Sigmoid colon (tissue), 7 donors: ENCODE data around the gene ST6GALNAC3. TPM values are rescaled to one million over a fixed set of nuclear protein-coding genes. Genes with fewer than 3 reads are reported as not detected.

Source experiments
- DNase-seq: peaks from one replicate; pipeline ENCODE4 v3.0.0-alpha.2; 2019
- H3K27ac ChIP-seq, 4 donors: fragments of 200-600 bp; sonication (generic); one replicate each; pipeline ENCODE4 v1.5.1; 2016 to 2019; ENCODE audit warnings: mild to moderate bottlenecking in 1 of 4
- H3K27me3 ChIP-seq, 3 donors: fragments of 200-600 bp; sonication (generic); one replicate each; pipeline ENCODE4 v1.5.1; 2019; ENCODE audit warnings: mild to moderate bottlenecking in 1 of 3
- H3K36me3 ChIP-seq, 4 donors: fragments of 200-600 bp; sonication (generic); one replicate each; pipeline ENCODE4 v1.5.1; 2016 to 2019
- H3K4me1 ChIP-seq, 4 donors: fragments of 200-600 bp; sonication (generic); one replicate each; pipeline ENCODE4 v1.5.1; 2017 to 2019
- H3K4me3 ChIP-seq, 4 donors: fragments of 200-600 bp; sonication (generic); one replicate each; pipeline ENCODE4 v1.5.1; 2017 to 2019; ENCODE audit warnings: mild to moderate bottlenecking in 2 of 4, moderate library complexity in 1 of 4
- H3K9me3 ChIP-seq, 4 donors: fragments of 200-600 bp in 3 of 4; sonication (generic) in 3 of 4; one replicate each; pipeline versions ENCODE4 v1.5.1 to v1.6.1; 2013 to 2019
- CTCF ChIP-seq, 4 experiments: fragments of 450-650 bp in 3 of 4; fragments of 200-600 bp in 1 of 4; IDR thresholded peaks; one replicate each; pipeline ENCODE4 v1.5.1; 2016 to 2019; ENCODE audit warnings: antibody characterized with exemption in 4 of 4, mild to moderate bottlenecking in 3 of 4, moderate library complexity in 2 of 4
- EP300 ChIP-seq, 4 donors: sonication (generic); formaldehyde crosslinking; IDR thresholded peaks; one replicate each; pipeline ENCODE4 v1.6.1; 2017; ENCODE audit warnings: antibody characterized with exemption in 4 of 4
- POLR2A ChIP-seq, 2 donors: fragments of 450-650 bp; IDR thresholded peaks; one replicate each; pipeline ENCODE4 v1.6.1; 2016; ENCODE audit warnings: antibody characterized with exemption in 2 of 2, mild to moderate bottlenecking in 2 of 2, moderate library complexity in 2 of 2
- POLR2AphosphoS5 ChIP-seq, 4 donors: sonication (generic); formaldehyde crosslinking; IDR thresholded peaks; one replicate each; pipeline ENCODE4 v1.6.1; 2017; ENCODE audit warnings: antibody characterized with exemption in 4 of 4
- WGBS, 2 donors: extraction: QIAGEN DNeasy Blood & Tissue Kit; methylation state at CpG; one replicate each; pipeline ENCODE4 v1.1.7; 2013; 5-methylcytosine and 5-hydroxymethylcytosine counted together
- intact Hi-C: fragments of 100-400 bp; cut with DNase I; formaldehyde crosslinking; loops from one replicate; pipeline ENCODE4 v1.15.1; 2023
- polyA plus RNA-seq, 3 donors: library from polyadenylated mRNA; stranded (reverse); fragments of 200-250 nt; gene quantifications; one replicate each; pipeline ENCODE4 v1.2.3, GENCODE V29; 2013
- total RNA-seq, 4 donors: library from RNA; depleted of rRNA; stranded (reverse); fragments of >200 nt; gene quantifications; one replicate each; pipeline ENCODE4 v1.1.0, GENCODE V29; 2016
- donor health status: healthy with polysubstance abuse.
- donor health status: Bipolar disorder and iron deficiency.
- donor health status: healthy.

Gene ST6GALNAC3
- total and polyA plus RNA-seq, 7 donors, result 1.6 to 7.5 (median 2.5) TPM

GRCh38 chr1:76177615-76178014 is 103.1 kb downstream of the ST6GALNAC3 start:
- 88 to 92% methylated on average over 8 of the region's 8 CpGs for WGBS, 2 donors
- Histone ChIP-seq H3K4me1 (no peaks in the 10 kb centered on the region), H3K4me3 (no peak overlapping the region), H3K9me3 (no peaks in the 10 kb centered on the region), H3K27me3 (no peaks in the 10 kb centered on the region), H3K36me3 (no peaks in the 10 kb centered on the region), H3K27ac (no peak overlapping the region)
- TF ChIP-seq CTCF (IDR thresholded peaks at IDR 0.05), result no peak
- no peak for TF ChIP-seq POLR2AphosphoS5 (IDR thresholded peaks at IDR 0.05)
- TF ChIP-seq EP300 (IDR thresholded peaks at IDR 0.05), result no peak
- TF ChIP-seq POLR2A (IDR thresholded peaks at IDR 0.05), result no peak
- intact Hi-C loops, result no loop called here
- DNase-seq, result no peak

DNA sequence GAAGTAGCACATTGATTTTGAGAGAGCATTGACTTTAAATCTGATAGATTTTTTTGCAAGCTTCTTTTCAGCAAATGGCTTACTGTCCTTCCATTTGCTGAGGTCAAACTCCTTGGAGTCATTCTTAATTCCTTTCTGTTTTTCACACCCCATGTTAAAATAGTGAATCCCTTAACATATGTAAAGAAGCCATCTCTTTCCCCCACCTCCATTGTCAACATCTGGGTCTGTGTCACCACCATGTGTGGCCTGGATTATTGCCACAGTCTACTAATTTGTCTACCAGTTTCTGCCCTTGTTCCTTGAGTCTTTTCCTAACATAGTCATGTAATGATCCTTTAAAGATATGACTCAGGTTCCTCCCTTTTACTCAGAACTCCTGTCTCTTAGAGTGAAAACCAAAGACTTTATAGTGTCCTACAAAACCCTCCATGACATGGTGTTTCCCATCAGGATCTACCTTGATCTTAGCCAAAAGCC is 104.7 kb downstream of the ST6GALNAC3 start:
- intact Hi-C loops, result no loop called here
- no peak overlapping the region for H3K27ac ChIP-seq

GRCh38 chr1:76185207-76185606 is 110.7 kb downstream of the ST6GALNAC3 start:
- intact Hi-C loops, result no loop called here
- H3K27me3 ChIP-seq, result no peaks in the 10 kb centered on the region
- H3K36me3 ChIP-seq, result no peaks in the 10 kb centered on the region
- no peak for DNase-seq
- H3K4me3 ChIP-seq, result no peak overlapping the region
- no peaks in the 10 kb centered on the region for H3K9me3 ChIP-seq
- WGBS, 2 donors, result 80 to 87% methylated on average over 5 of the region's 5 CpGs
- no peaks in the 10 kb centered on the region for H3K4me1 ChIP-seq
- no peak overlapping the region for H3K27ac ChIP-seq
- TF ChIP-seq EP300 (IDR thresholded peaks at IDR 0.05), result no peak

More for the DNA sequence above, 104.7 kb downstream of the ST6GALNAC3 start:
- TF ChIP-seq CTCF (IDR thresholded peaks at IDR 0.05), result no peak
- TF ChIP-seq POLR2A (IDR thresholded peaks at IDR 0.05), result no peak
- TF ChIP-seq EP300 (IDR thresholded peaks at IDR 0.05), result no peak
- no peak for TF ChIP-seq POLR2AphosphoS5 (IDR thresholded peaks at IDR 0.05)
- no peaks in the 10 kb centered on the region for H3K36me3 ChIP-seq
- no peaks in the 10 kb centered on the region for H3K27me3 ChIP-seq
- no peak for DNase-seq
- no peaks in the 10 kb centered on the region for H3K4me1 ChIP-seq
- no peaks in the 10 kb centered on the region for H3K9me3 ChIP-seq
- H3K4me3 ChIP-seq, result no peak overlapping the region

- Histone ChIP-seq H3K9me3 (no peaks in the 10 kb centered on the region), H3K36me3 (no peaks in the 10 kb centered on the region), H3K27me3 (no peaks in the 10 kb centered on the region), H3K27ac (no peak overlapping the region), H3K4me1 (no peaks in the 10 kb centered on the region), H3K4me3 (no peak overlapping the region)
- intact Hi-C loops, result no loop called here
- TF ChIP-seq CTCF (IDR thresholded peaks at IDR 0.05) (no peak), POLR2A (IDR thresholded peaks at IDR 0.05) (no peak), EP300 (IDR thresholded peaks at IDR 0.05) (no peak), POLR2AphosphoS5 (IDR thresholded peaks at IDR 0.05) (no peak)
- WGBS, 2 donors, result 92 to 94% methylated on average over 6 of the region's 6 CpGs
- DNase-seq, result no peak
Observed at GRCh38 chr1:76186554-76187170, 112.1 kb downstream of the ST6GALNAC3 start.

GRCh38 chr1:76187436-76187835 is 112.9 kb downstream of the ST6GALNAC3 start:
- no peak overlapping the region for H3K27ac ChIP-seq
- no peaks in the 10 kb centered on the region for H3K27me3 ChIP-seq
- H3K36me3 ChIP-seq, result no peaks in the 10 kb centered on the region
- intact Hi-C loops, result no loop called here
- DNase-seq, result no peak
- WGBS, 2 donors, result 91% methylated on average over 3 of the region's 3 CpGs
- H3K4me1 ChIP-seq, result no peaks in the 10 kb centered on the region
- no peak for TF ChIP-seq CTCF (IDR thresholded peaks at IDR 0.05)
- H3K9me3 ChIP-seq, result no peaks in the 10 kb centered on the region
- no peak overlapping the region for H3K4me3 ChIP-seq
